Measurements from ENCODE around the gene MIER2.

MIER2 gene

GRCh38 chr19:307111-307531 lies 37.5 kb downstream of the MIER2 start:
- H3K36me3 ChIP-seq (ENCODE audit: control insufficient read depth in 2 of 2, insufficient read depth in 2 of 2, low read length in 2 of 2), result peaks cover 10 to 26% of the 10 kb centered on the region in 2 donors
- H3K4me1 ChIP-seq (ENCODE audit: control insufficient read depth, insufficient read depth, low read length), result peaks cover 11% of the 10 kb centered on the region
- no peak overlapping the region for H3K27ac ChIP-seq (ENCODE audit: low read length)
- no peak overlapping the region for H3K4me3 ChIP-seq (ENCODE audit: low read length in 2 of 2)
- H3K9ac ChIP-seq (ENCODE audit: low read length in 2 of 2), result no peak overlapping the region
- H3K9me3 ChIP-seq (ENCODE audit: control insufficient read depth in 2 of 2, low read length in 2 of 2), result no peaks in the 10 kb centered on the region
- no peaks in the 10 kb centered on the region for H3K27me3 ChIP-seq (ENCODE audit: control insufficient read depth in 1 of 2, insufficient read depth in 2 of 2, low read length in 2 of 2)

DNA sequence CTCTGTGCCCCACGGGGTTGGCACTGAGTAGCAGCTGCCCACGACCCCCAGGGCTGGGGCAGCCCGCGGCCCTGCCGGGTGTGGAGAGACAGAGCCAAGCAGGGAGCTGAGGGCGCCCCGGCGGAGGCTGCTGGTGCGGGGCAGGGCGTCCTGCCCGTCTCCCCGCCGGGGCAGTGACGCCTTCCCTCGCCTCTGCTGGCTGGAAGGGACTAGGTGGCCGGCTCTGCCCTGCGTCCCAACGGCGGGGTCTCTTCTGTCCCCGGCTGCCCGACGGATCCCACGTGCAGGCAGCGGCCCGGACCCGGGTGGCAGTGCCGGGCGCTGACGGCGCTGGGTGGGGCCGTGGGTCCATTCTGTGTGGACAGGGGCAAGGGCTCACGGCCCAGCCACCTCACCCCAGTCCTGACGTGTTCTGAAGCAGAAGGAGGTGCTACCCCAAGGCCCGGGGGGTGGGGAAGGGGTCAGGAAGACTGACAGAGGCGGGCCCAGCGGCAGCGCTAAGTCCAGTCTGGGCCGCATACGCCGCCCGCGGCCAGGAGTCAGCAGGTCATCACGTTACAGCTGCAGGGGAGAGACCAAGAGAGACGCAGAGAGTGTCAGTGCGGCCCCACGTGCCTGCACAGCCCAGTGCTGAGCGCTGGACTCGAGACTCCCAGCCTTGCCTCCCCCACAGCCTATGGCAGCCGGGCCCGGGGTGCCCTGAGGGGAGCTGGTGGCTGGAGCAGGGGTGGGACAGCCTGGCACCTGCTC lies 38.3 kb downstream of the MIER2 start:
- H3K9me3 ChIP-seq (ENCODE audit: control insufficient read depth in 2 of 2, low read length in 2 of 2), result no peaks in the 10 kb centered on the region
- H3K36me3 ChIP-seq (ENCODE audit: control insufficient read depth in 2 of 2, insufficient read depth in 2 of 2, low read length in 2 of 2), result peaks cover 7 to 23% of the 10 kb centered on the region in 2 donors
- H3K27ac ChIP-seq (ENCODE audit: low read length), result no peak overlapping the region
- no peak overlapping the region for H3K9ac ChIP-seq (ENCODE audit: low read length in 2 of 2)
- H3K4me3 ChIP-seq (ENCODE audit: low read length in 2 of 2), result no peak overlapping the region
- H3K4me1 ChIP-seq (ENCODE audit: control insufficient read depth, insufficient read depth, low read length), result peaks cover 11% of the 10 kb centered on the region
- H3K27me3 ChIP-seq (ENCODE audit: control insufficient read depth in 1 of 2, insufficient read depth in 2 of 2, low read length in 2 of 2), result no peaks in the 10 kb centered on the region

DNA sequence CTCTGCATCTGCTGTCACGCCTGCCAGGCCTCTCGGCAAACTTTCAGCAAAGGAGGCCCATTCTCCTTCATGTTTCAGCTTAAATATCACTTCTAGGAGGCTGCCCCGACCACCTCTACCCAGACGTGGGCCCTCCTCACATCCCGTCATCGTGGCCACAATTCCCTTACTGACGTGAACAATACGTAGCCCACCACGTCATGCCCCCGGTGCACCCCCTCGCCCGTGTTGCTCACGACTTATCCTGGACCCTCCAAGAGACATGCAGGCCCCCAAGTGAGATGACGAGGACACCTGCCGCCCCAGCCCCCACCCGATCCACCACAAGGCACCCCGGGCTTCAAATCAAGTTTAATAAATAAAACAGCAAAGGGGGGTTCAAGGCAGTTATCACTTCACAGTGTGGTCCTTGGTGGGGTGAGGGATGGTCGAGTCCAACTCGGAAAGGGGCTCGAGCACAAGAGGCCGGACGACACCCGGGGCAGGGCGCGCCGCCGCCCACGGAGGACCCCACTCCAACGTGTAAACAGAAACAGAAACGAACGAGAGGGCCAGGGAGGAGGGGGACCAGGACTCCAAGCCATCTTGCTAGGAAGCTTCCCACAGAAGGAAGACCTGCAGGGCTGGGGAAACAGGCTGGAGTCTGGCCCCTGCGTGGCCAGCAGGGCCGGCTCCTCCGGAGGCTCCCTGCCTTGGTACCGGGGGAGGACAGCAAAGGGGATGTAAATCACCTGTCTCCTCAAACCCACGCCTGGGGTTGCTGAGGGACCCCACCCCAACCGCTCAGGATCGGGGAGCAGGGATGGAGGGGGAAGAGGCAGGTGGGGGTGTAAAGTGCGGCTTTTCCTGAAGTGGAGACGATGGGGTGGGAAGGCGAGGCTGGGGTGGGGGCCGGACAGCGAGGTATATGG lies 39.1 kb downstream of the MIER2 start:
- no peak overlapping the region for H3K9ac ChIP-seq (ENCODE audit: low read length in 2 of 2)
- H3K27ac ChIP-seq (ENCODE audit: low read length), result no peak overlapping the region
- no peak overlapping the region for H3K4me3 ChIP-seq (ENCODE audit: low read length in 2 of 2)
- no peaks in the 10 kb centered on the region for H3K9me3 ChIP-seq (ENCODE audit: control insufficient read depth in 2 of 2, low read length in 2 of 2)
- no peaks in the 10 kb centered on the region for H3K27me3 ChIP-seq (ENCODE audit: control insufficient read depth in 1 of 2, insufficient read depth in 2 of 2, low read length in 2 of 2)
- peaks cover 4 to 18% of the 10 kb centered on the region in 2 donors for H3K36me3 ChIP-seq (ENCODE audit: control insufficient read depth in 2 of 2, insufficient read depth in 2 of 2, low read length in 2 of 2)
- peaks cover 10% of the 10 kb centered on the region for H3K4me1 ChIP-seq (ENCODE audit: control insufficient read depth, insufficient read depth, low read length)

- Histone ChIP-seq H3K9me3 (ENCODE audit: control insufficient read depth in 2 of 2, low read length in 2 of 2) (no peaks in the 10 kb centered on the region), H3K9ac (ENCODE audit: low read length in 2 of 2) (no peak overlapping the region), H3K27ac (ENCODE audit: low read length) (no peak overlapping the region), H3K4me3 (ENCODE audit: low read length in 2 of 2) (no peak overlapping the region), H3K36me3 (ENCODE audit: control insufficient read depth in 2 of 2, insufficient read depth in 2 of 2, low read length in 2 of 2) (no peaks in the 10 kb centered on the region), H3K4me1 (ENCODE audit: control insufficient read depth, insufficient read depth, low read length) (peaks cover 26% of the 10 kb centered on the region), H3K27me3 (ENCODE audit: control insufficient read depth in 1 of 2, insufficient read depth in 2 of 2, low read length in 2 of 2) (peaks cover 29 to 33% of the 10 kb centered on the region in 2 donors)
Observed at GRCh38 chr19:296476-297225, 47.9 kb downstream of the MIER2 start.

DNA sequence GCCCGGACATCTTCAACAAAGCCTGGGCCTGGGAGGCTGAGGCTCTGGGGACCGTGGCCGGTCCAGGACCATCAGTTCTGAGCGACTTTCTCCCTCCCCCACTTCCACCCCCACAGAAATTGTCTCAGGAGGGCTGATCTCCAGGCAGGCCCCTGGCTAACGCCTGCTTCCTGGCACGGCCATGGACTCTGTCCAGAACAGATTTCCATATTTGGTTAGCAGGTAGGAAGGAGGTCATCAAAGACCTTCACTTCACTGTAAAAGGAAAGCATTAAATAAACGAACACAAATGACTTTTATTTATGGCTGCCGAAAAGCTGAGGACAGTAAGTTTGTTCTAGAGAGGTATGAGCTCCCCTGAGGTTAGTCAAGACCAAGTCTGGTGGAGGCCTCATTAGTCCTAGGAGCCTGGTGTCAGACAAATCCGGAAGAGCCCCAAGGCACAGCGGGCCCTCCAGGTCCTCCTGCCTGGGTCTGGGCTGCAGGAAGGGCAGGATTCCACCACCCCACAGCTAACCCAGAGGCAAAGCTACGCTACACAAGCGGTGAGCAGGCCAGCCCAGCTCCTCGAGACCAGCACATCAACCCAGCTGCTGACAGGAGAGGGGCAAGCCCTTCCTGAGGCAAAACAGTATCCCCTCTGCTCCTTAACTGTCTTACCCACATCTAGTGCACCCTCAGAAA lies 48.8 kb downstream of the MIER2 start:
- no peaks in the 10 kb centered on the region for H3K9me3 ChIP-seq (ENCODE audit: control insufficient read depth in 2 of 2, low read length in 2 of 2)
- peaks cover 29 to 37% of the 10 kb centered on the region in 2 donors for H3K27me3 ChIP-seq (ENCODE audit: control insufficient read depth in 1 of 2, insufficient read depth in 2 of 2, low read length in 2 of 2)
- H3K9ac ChIP-seq (ENCODE audit: low read length in 2 of 2), result no peak overlapping the region
- no peaks in the 10 kb centered on the region for H3K36me3 ChIP-seq (ENCODE audit: control insufficient read depth in 2 of 2, insufficient read depth in 2 of 2, low read length in 2 of 2)
- H3K4me3 ChIP-seq (ENCODE audit: low read length in 2 of 2), result no peak overlapping the region
- no peak overlapping the region for H3K27ac ChIP-seq (ENCODE audit: low read length)
- peaks cover 29% of the 10 kb centered on the region for H3K4me1 ChIP-seq (ENCODE audit: control insufficient read depth, insufficient read depth, low read length)

GRCh38 chr19:294946-295686 lies 49.5 kb downstream of the MIER2 start:
- Histone ChIP-seq H3K9me3 (ENCODE audit: control insufficient read depth in 2 of 2, low read length in 2 of 2) (no peaks in the 10 kb centered on the region), H3K27me3 (ENCODE audit: control insufficient read depth in 1 of 2, insufficient read depth in 2 of 2, low read length in 2 of 2) (peaks cover 29 to 45% of the 10 kb centered on the region in 2 donors), H3K9ac (ENCODE audit: low read length in 2 of 2) (peak overlapping the region in 1 of 2 donors; percentile 5), H3K4me3 (ENCODE audit: low read length in 2 of 2) (peak overlapping the region; percentile 43 to 58), H3K27ac (ENCODE audit: low read length) (no peak overlapping the region), H3K4me1 (ENCODE audit: control insufficient read depth, insufficient read depth, low read length) (peaks cover 32% of the 10 kb centered on the region), H3K36me3 (ENCODE audit: control insufficient read depth in 2 of 2, insufficient read depth in 2 of 2, low read length in 2 of 2) (no peaks in the 10 kb centered on the region)

- no peak overlapping the region for H3K27ac ChIP-seq (ENCODE audit: low read length)
- no peaks in the 10 kb centered on the region for H3K9me3 ChIP-seq (ENCODE audit: control insufficient read depth in 2 of 2, low read length in 2 of 2)
- peak overlapping the region; percentile 43 to 58 for H3K4me3 ChIP-seq (ENCODE audit: low read length in 2 of 2)
- H3K36me3 ChIP-seq (ENCODE audit: control insufficient read depth in 2 of 2, insufficient read depth in 2 of 2, low read length in 2 of 2), result no peaks in the 10 kb centered on the region
- no peak overlapping the region for H3K9ac ChIP-seq (ENCODE audit: low read length in 2 of 2)
- H3K4me1 ChIP-seq (ENCODE audit: control insufficient read depth, insufficient read depth, low read length), result peaks cover 32% of the 10 kb centered on the region
- H3K27me3 ChIP-seq (ENCODE audit: control insufficient read depth in 1 of 2, insufficient read depth in 2 of 2, low read length in 2 of 2), result peaks cover 29 to 49% of the 10 kb centered on the region in 2 donors
Observed at GRCh38 chr19:294341-294945, 50.2 kb downstream of the MIER2 start.

DNA sequence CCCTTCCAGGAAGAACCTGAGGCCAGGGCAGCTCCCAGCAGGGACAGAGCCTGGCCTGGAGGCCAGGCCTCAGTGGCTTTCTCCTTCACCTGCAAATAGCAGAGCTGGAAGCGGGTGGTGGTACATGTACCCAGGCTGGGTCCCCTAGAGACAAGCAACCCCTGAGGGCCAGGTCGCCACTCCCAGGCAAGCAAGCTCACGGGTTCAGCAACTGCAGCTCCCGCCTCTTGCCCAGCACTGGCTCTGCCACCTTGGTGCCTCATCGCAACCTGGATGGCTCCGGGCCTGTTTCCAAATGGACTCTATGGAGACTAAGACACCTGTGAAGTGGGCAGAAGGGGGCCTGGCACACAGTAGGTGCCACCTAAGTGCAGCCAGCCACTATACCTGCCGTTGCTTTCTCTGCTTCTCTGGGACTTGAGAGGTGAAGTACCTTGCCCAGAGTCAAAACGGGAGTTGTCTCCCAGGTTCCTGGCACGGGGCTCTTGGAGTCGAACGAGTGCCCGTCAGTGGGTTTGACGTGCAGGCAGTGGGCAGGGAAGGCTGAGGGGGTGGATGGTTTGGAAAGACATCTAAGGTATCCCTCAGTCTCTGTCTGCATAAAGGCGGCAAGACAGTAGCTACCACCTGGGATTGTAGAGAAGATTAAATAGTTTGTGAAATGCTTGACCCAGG lies 51.0 kb downstream of the MIER2 start:
- Histone ChIP-seq H3K27ac (ENCODE audit: low read length) (no peak overlapping the region), H3K4me1 (ENCODE audit: control insufficient read depth, insufficient read depth, low read length) (peaks cover 32% of the 10 kb centered on the region), H3K27me3 (ENCODE audit: control insufficient read depth in 1 of 2, insufficient read depth in 2 of 2, low read length in 2 of 2) (peaks cover 29 to 49% of the 10 kb centered on the region in 2 donors)

DNA sequence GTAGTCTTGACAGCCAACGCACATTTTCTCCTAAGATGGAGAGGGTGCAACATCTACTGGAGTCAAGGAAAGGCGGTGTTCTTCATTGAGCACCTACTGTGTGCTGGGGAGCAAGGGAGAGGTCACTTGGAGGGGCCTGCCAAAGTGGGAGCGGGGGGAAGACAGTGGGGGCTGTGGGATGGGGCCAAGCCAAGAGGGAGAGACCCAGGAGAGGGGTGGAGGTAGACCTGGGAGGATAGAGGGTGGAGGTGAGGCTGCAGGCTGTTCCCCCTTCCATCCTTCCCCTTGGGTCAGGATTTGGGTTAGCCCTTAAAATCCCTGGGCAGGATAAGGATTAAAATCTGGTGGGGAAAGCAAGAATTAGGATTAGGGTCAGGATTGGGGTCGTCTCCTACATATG lies 51.6 kb downstream of the MIER2 start:
- H3K9me3 ChIP-seq (ENCODE audit: control insufficient read depth in 2 of 2, low read length in 2 of 2), result no peaks in the 10 kb centered on the region
- H3K4me1 ChIP-seq (ENCODE audit: control insufficient read depth, insufficient read depth, low read length), result peaks cover 32% of the 10 kb centered on the region
- no peak overlapping the region for H3K9ac ChIP-seq (ENCODE audit: low read length in 2 of 2)
- H3K27ac ChIP-seq (ENCODE audit: low read length), result no peak overlapping the region
- no peaks in the 10 kb centered on the region for H3K36me3 ChIP-seq (ENCODE audit: control insufficient read depth in 2 of 2, insufficient read depth in 2 of 2, low read length in 2 of 2)
- no peak overlapping the region for H3K4me3 ChIP-seq (ENCODE audit: low read length in 2 of 2)
- H3K27me3 ChIP-seq (ENCODE audit: control insufficient read depth in 1 of 2, insufficient read depth in 2 of 2, low read length in 2 of 2), result peaks cover 29 to 49% of the 10 kb centered on the region in 2 donors

More for the DNA sequence above, 51.0 kb downstream of the MIER2 start:
- Histone ChIP-seq H3K9ac (ENCODE audit: low read length in 2 of 2) (no peak overlapping the region), H3K36me3 (ENCODE audit: control insufficient read depth in 2 of 2, insufficient read depth in 2 of 2, low read length in 2 of 2) (no peaks in the 10 kb centered on the region), H3K9me3 (ENCODE audit: control insufficient read depth in 2 of 2, low read length in 2 of 2) (no peaks in the 10 kb centered on the region), H3K4me3 (ENCODE audit: low read length in 2 of 2) (no peak overlapping the region)

Measured in stomach smooth muscle (tissue), 2 donors.